ENCODE results near the gene RNF220.

RNF220 gene

GRCh38 chr1:44523593-44524591 lies 118.8 kb downstream of the RNF220 start:
- no peaks in the 10 kb centered on the region for H3K9me2 ChIP-seq (replicated peaks; ENCODE audit: low read depth, low read length)
- no peak overlapping the region for H2AFZ ChIP-seq (ENCODE audit: low read length)
- H3K27me3 ChIP-seq (ENCODE audit: insufficient read depth, low read length, poor library complexity, severe bottlenecking): no peaks in the 10 kb centered on the region
- peak overlapping the region; percentile 61 for H3K9ac ChIP-seq (ENCODE audit: low read depth, low read length, poor library complexity, severe bottlenecking)
- peaks cover 3% of the 10 kb centered on the region; the same call in 1 of the 2 replicates for H3F3A ChIP-seq (ENCODE audit: low read depth)
- H3K9me3 ChIP-seq (ENCODE audit: insufficient read depth, low read depth, low read length): no peaks in the 10 kb centered on the region
- H4K20me1 ChIP-seq (ENCODE audit: insufficient read depth, low read length, poor library complexity, severe bottlenecking): peaks cover 7% of the 10 kb centered on the region
- no peak for TF ChIP-seq CTCF (conservative IDR thresholded peaks at IDR 0.05; ENCODE audit: low read length)
- TF ChIP-seq EZH2phosphoT487 (IDR thresholded peaks at IDR 0.05; ENCODE audit: borderline replicate concordance): no peak
- H3K36me3 ChIP-seq (ENCODE audit: insufficient read depth, low read length): peaks cover 15% of the 10 kb centered on the region; the same call in 1 of the 2 replicates
- H3K4me2 ChIP-seq (ENCODE audit: low read depth, low read length, poor library complexity, severe bottlenecking): peak overlapping the region; percentile 66
- peaks cover 15% of the 10 kb centered on the region; the same call in 1 of the 2 replicates for H3K79me2 ChIP-seq (ENCODE audit: insufficient read depth, low read length)
- H3K4me1 ChIP-seq (ENCODE audit: insufficient read depth, low read length, poor library complexity, severe bottlenecking): peaks cover 49% of the 10 kb centered on the region
- peak overlapping the region; percentile 61 for H3K4me3 ChIP-seq (ENCODE audit: low read length, poor library complexity, severe bottlenecking)

DNA sequence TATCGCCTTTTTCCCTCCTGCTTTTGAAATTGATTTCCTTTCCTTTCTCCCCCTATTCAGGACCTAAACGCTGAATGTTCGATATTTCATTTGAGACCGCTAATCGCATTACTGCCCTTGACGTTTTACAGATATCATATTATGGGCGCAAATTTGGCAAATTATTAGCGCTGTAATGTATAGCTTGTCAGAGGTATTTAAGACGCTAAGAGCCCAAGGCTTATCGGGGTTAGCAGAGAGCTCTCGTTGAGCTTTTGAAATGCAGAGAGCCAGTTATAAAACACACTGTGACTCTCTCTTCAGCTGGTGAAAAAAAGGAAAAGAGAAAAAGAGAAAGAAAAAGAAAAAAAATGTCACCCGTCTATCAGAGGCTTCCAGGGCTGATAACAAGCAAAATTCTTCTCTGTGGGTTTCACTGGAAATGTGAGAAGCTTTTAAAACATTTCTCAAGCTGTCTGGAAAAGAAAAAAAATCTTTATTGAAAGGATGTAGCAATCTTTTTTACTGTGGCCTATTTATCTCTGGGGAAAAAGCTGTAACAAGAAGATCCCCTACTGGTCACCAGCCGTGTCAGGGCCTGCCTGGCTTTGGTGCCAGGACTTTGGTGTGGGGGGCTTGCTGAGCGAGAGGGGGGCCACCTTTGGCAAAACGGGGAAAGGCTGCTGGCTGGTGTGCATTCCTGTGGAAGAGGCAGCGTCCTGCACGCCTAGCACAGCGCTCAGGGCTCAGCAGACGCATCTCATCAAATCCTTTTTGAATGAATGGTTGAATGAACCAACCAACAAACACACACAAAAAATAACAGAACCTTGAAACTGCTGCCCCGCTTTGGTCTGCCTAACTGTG lies 119.8 kb downstream of the RNF220 start:
- H2AFZ ChIP-seq (ENCODE audit: low read length): no peak overlapping the region
- peak overlapping the region; percentile 23 for H3K9ac ChIP-seq (ENCODE audit: low read depth, low read length, poor library complexity, severe bottlenecking)
- H3F3A ChIP-seq (ENCODE audit: low read depth): peaks cover 3% of the 10 kb centered on the region; the same call in 1 of the 2 replicates
- no peaks in the 10 kb centered on the region for H3K9me3 ChIP-seq (ENCODE audit: insufficient read depth, low read depth, low read length)
- peaks cover 7% of the 10 kb centered on the region for H4K20me1 ChIP-seq (ENCODE audit: insufficient read depth, low read length, poor library complexity, severe bottlenecking)
- H3K9me2 ChIP-seq (replicated peaks; ENCODE audit: low read depth, low read length): no peaks in the 10 kb centered on the region
- peak overlapping the region; percentile 61 for H3K4me3 ChIP-seq (ENCODE audit: low read length, poor library complexity, severe bottlenecking)
- TF ChIP-seq CTCF (conservative IDR thresholded peaks at IDR 0.05; ENCODE audit: low read length): no peak
- no peak for TF ChIP-seq EZH2phosphoT487 (IDR thresholded peaks at IDR 0.05; ENCODE audit: borderline replicate concordance)
- H3K36me3 ChIP-seq (ENCODE audit: insufficient read depth, low read length): peaks cover 15% of the 10 kb centered on the region; the same call in 1 of the 2 replicates
- H3K79me2 ChIP-seq (ENCODE audit: insufficient read depth, low read length): peaks cover 11% of the 10 kb centered on the region; the same call in 1 of the 2 replicates
- H3K4me2 ChIP-seq (ENCODE audit: low read depth, low read length, poor library complexity, severe bottlenecking): peak overlapping the region; percentile 66
- H3K4me1 ChIP-seq (ENCODE audit: insufficient read depth, low read length, poor library complexity, severe bottlenecking): peaks cover 39% of the 10 kb centered on the region
- no peaks in the 10 kb centered on the region for H3K27me3 ChIP-seq (ENCODE audit: insufficient read depth, low read length, poor library complexity, severe bottlenecking)

- H2AFZ ChIP-seq (ENCODE audit: low read length): no peak overlapping the region
- no peak overlapping the region for H3K4me2 ChIP-seq (ENCODE audit: low read depth, low read length, poor library complexity, severe bottlenecking)
- H3K9me3 ChIP-seq (ENCODE audit: insufficient read depth, low read depth, low read length): no peaks in the 10 kb centered on the region
- H3K9me2 ChIP-seq (replicated peaks; ENCODE audit: low read depth, low read length): no peaks in the 10 kb centered on the region
- H3K4me3 ChIP-seq (ENCODE audit: low read length, poor library complexity, severe bottlenecking): no peak overlapping the region
- H3K9ac ChIP-seq (ENCODE audit: low read depth, low read length, poor library complexity, severe bottlenecking): no peak overlapping the region
- H3K79me2 ChIP-seq (ENCODE audit: insufficient read depth, low read length): peaks cover 8% of the 10 kb centered on the region; the same call in 1 of the 2 replicates
- no peaks in the 10 kb centered on the region for H3K27me3 ChIP-seq (ENCODE audit: insufficient read depth, low read length, poor library complexity, severe bottlenecking)
- H3K36me3 ChIP-seq (ENCODE audit: insufficient read depth, low read length): peaks cover 6% of the 10 kb centered on the region; the same call in 1 of the 2 replicates
- TF ChIP-seq CTCF (conservative IDR thresholded peaks at IDR 0.05; ENCODE audit: low read length): no peak
- TF ChIP-seq EZH2phosphoT487 (IDR thresholded peaks at IDR 0.05; ENCODE audit: borderline replicate concordance): no peak
- H3F3A ChIP-seq (ENCODE audit: low read depth): peaks cover 3% of the 10 kb centered on the region; the same call in 1 of the 2 replicates
- H3K4me1 ChIP-seq (ENCODE audit: insufficient read depth, low read length, poor library complexity, severe bottlenecking): peaks cover 41% of the 10 kb centered on the region
- H4K20me1 ChIP-seq (ENCODE audit: insufficient read depth, low read length, poor library complexity, severe bottlenecking): peaks cover 7% of the 10 kb centered on the region
Observed at GRCh38 chr1:44526295-44527073, 121.4 kb downstream of the RNF220 start.
